Glomerular endothelial cell (primary cell): ENCODE measurements around the gene SLC31A2. TPM values are rescaled to one million over a fixed set of nuclear protein-coding genes. Genes with fewer than 3 reads are reported as not detected.
"Not testable (repeated sequence)": the region's sequence is repeated elsewhere in the genome, so short reads cannot be mapped to it uniquely, and the experiment has no call there.

Source experiments
- DNase-seq: peaks from one replicate; pipeline ENCODE4 v3.0.0-alpha.2; 2011; ENCODE audit warnings: low read depth, low spot score; ENCODE audit errors: extremely low read depth
- total RNA-seq: library from RNA; depleted of rRNA; stranded (reverse); fragments of >200 nt; gene quantifications from 2 replicates; pipeline ENCODE4 v1.2.3, GENCODE V29; 2015

Gene SLC31A2
- total RNA-seq, 1 donor from 2014 or later: 6.5 TPM

- DNase-seq: not testable (repeated sequence)
Observed at GRCh38 chr9:113149561-113149960, 1.2 kb upstream of the SLC31A2 start.

GRCh38 chr9:113151696-113152630, 1.2 kb downstream of the SLC31A2 start:
- DNase-seq: no peak

DNA sequence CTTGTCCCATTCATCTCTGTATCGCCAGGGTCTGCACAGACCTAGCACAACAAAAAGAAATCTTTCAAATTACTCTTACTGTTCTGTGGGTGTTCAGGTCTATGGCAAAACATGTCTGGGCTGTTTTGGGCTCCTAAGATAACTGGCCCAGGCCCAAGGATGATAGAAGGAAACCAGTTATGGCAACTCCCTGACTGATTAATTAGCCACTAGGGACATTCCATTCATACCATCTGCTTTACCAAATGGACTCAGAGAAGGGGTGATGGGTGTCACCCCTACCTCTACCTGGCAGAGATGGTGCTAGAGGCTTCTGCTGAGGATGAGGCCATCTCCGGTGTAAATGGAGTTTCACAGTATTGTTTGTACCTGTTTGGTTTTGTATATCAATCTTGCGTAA, 1.9 kb downstream of the SLC31A2 start:
- no peak for DNase-seq

DNA sequence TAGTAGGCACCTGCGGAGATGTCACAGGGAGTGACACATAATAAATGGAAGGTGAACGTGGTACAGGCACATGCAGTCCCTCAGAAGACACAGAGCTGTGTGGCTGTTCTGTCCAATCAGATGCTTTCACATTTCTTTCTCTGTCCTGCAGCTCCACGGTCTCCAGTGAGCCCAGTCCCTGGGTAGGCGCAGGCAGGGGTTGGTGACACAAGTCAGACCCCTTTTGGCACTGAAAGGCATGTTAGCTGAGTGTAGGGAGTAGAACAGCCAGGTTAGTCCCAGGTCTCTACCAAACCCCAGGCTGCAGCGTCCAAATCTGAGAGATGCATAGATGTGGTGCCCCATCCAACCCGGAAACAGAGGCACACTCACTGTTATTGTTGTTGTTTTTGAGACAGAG, 2.8 kb downstream of the SLC31A2 start:
- no peak for DNase-seq

DNA sequence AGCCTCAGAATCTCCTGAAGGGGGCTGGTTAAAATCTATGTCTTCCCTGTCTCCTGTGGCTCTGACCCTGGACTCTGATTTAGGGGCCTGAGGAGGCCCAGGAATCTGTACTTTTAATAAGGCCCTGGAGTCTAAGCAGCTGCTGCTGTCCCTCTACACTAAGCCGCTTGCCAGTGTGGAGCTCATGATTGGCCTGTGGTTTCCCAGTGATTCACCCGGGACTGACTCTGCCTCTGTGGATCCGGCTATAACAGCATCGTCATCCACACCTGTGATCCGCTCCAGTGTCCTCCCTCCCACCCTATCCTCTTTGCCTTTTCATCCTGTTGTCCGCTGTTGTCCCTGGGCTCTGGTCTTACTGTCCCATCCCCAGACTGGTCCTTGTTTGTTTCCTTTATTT, 3.7 kb downstream of the SLC31A2 start:
- no peak for DNase-seq

GRCh38 chr9:113154946-113155345, 4.1 kb downstream of the SLC31A2 start:
- DNase-seq: no peak

DNA sequence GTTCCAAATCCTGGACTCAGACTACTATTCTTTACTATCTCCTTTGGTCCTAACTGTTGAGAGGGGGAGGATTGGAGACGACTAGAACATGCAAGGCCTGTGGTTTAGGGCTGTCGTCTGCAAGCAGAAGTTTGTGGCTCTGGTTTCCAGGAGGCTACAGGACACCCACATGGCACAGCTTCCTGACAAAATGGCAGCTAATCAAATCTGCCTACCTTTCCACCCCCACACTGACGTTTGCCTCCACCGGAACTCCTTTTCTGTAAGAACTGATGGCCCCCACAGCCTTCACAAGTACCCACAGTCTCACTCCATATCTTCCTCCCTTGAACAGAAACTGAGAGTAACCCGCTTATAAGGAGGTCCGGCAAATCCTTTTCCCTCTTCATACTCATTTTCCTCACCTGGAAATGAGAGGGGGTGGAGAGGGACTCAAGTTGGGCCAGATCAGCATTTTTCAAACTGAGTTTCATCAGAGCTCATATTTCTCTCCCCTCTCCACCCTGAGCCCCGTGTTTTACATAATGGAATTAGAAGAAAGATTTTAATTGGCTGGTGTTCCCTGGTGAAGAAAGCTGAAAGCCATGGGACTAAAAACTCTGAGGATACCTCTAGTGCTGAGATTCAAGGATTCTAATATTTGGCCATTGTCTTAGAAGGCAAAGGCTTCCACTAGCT, 5.2 kb downstream of the SLC31A2 start:
- no peak for DNase-seq

DNA sequence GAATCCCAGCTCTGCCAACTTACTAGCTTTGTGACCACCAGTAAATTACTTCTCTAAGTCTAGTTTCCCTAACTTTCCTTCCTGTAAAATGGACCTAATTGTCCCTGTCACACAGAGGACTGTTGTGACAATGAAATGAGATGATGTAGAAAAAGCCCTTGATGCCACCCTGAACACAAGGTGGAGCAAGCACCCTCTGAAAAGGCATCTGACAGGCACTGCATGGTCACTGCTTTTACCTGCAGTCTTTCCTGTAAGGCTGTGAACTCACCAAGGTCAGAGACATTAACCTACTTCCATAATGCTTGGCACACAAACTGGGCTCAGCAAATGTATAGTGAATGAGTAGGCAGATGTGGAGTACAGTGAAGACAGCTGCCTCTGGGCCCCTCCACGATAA, 6.1 kb downstream of the SLC31A2 start:
- no peak for DNase-seq

DNA sequence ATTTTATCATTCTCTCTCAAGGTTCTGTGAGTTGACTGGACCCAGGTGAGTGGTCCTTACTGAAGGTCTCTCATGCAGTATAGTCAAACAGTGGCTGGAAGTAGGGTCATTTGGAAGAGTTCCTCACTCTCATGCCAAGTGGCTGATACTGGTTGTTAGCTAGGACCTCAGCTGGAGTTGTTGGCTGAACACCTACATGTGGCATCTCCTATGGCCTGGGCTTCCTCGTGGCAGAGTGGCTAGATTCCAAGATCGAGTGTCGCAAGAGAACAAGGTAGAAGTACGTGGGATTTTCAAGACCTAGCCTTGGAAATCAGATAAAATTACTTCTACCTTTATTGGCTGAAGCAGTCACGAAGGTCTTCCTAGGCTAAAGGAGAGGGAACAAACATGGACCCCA, 7.6 kb downstream of the SLC31A2 start:
- no peak for DNase-seq

GRCh38 chr9:113160571-113160970, 9.8 kb downstream of the SLC31A2 start:
- DNase-seq: no peak

GRCh38 chr9:113163001-113163400, 12.2 kb downstream of the SLC31A2 start:
- DNase-seq: no peak

DNA sequence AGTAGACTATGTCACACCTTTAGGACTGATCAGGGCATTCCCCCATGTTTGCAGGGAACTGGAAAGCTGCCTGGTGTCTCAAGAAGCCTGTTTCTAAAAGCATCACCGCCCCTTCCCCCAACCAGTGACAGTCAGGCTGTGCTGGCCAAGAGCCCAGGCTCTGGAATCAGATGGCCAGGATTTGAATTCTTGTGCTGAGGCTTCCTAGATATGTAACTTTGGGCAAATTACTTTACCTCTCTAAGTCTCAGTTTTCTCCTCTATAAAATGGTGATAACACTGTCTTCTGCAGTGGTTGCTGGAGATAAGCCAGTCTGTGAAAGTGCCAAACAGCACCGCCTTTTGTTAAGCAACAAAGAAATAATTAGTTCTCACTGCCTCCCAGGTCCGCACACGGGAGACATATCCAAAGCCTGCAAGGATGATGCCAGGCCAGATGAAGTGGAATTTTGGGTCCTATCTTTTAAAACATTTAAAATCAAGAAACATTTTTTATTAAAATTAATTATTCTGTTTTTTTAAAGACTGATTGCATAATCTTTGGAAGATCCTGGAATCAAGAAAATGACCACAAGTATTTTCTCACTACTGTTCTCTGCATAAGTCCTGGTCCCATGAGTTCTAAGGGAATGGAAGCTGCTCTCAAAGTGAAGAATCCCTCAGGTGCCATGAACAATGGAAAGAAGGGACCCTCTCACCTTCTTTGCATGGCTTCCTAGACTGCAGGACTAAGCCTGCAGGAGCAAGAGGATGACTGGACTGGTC, 13.9 kb downstream of the SLC31A2 start:
- no peak for DNase-seq

DNA sequence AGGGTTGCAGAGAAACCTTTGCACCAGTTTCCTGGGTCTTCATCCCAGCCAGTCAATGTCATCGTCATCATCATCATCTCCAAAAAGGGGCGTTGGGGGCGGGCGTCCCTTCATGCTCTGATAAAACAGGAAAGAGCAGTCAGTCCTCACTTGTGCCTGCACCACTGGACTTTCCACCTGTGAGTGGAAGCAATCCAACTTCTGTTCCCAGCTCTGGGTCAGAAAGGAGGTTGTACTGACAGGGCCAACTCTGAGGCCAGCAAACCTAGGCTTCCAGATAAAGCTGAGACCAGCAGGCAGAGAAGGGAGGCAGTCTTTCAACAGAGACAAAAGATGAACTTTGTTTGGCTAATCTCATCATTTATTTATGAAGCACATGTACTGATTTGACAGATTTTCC, 15.2 kb downstream of the SLC31A2 start:
- no peak for DNase-seq

GRCh38 chr9:113168809-113169208, 18.0 kb downstream of the SLC31A2 start:
- DNase-seq: no peak

DNA sequence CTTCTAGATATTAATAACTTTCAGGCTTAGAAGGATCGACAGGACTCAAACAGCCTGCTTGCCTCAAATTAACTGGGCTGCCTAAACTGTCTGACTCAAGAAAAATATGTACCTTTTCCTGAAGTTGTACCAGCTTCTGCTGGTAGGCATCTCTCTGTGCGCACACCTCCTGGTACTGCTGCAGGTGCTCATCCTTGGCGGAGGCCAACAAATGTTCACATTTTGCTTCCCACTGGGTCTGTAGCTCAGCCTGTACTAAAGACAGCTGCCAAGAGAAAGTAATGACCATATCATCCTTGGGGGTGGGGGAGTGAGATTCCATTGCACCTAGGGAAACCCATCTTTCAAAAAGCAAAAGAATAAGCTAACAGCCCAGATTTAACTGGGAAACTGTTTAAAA, 22.5 kb downstream of the SLC31A2 start:
- no peak for DNase-seq

GRCh38 chr9:113176803-113177202, 26.0 kb downstream of the SLC31A2 start:
- no peak for DNase-seq

GRCh38 chr9:113177251-113177650, 26.4 kb downstream of the SLC31A2 start:
- no peak for DNase-seq

GRCh38 chr9:113178087-113178486, 27.3 kb downstream of the SLC31A2 start:
- DNase-seq: no peak

- DNase-seq: no peak
Observed at GRCh38 chr9:113179839-113180238, 29.0 kb downstream of the SLC31A2 start.

DNA sequence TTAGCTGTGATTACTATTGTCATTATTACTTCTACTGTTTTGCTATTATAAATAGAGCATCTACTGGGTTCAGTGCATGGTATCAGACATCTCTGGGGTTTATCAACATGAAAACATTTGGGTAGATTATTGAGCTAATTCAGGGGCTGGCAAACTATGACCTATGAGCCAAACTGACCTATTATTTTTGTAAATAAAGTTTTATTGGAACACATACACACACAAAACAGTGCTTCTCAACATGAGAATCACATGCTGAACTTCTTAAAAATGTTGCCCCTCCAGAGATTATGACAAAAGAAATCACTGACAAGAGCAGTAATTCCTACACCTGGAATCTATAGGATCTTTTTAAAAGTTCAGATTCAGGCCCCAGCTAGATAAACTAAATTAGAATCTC, 30.4 kb downstream of the SLC31A2 start:
- DNase-seq: no peak

DNA sequence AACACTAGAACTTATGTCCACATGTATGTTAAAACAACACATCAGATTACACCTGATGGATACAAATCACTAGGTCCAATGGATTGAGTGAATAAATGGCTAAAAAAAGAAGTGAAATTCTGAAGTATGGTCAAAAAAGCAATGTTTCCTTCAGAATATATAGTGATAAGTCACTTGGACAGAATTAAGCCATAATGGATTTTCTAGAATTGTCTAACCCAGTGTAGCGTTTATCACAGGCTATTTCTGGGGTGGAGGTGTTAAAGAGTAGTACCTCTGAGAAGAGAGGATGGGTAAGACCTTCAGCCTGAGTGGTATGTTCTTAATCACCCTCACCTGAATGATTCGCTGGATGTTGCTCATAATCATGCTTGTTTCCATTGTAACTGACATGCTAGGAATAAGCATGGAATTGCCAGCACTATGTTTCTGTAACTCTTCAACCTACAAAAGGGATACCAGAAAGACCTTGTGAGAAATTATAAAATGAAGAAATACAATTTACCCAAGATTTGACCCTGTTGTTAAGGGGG, 33.2 kb downstream of the SLC31A2 start:
- no peak for DNase-seq
